PC-3 (cell line): ENCODE data around the gene LSP1. TPM values are rescaled to one million over a fixed set of nuclear protein-coding genes. Genes with fewer than 3 reads are reported as not detected.

Experiments used
- ATAC-seq: fragments of 200-7000 bp; cut with Tn5 transposase; 2 replicates; pipeline ENCODE4 v1.9.1; 2020; ENCODE audit warnings: mild to moderate bottlenecking, moderate library complexity
- BruUV-seq: library from RNA; stranded (reverse); fragments of 400-500 nt; replicated peaks from 2 replicates; lab custom pipeline; 2021; lab: Mats Ljungman, UMichigan
- CTCF ChIA-PET: fragments of 300-600 bp; sonication (Branson Sonifier 250); formaldehyde crosslinking; loops from one replicate; lab custom pipeline; 2022; ENCODE audit warnings: antibody characterized with exemption; lab: Charles Lee
- POLR2A ChIA-PET: fragments of 300-600 bp; sonication (Branson Sonifier 250); formaldehyde crosslinking; loops from one replicate; lab custom pipeline; 2022; ENCODE audit warnings: antibody characterized with exemption; ENCODE audit not compliant: unreplicated experiment; lab: Charles Lee
- DNase-seq: peaks from one replicate; pipeline ENCODE4 v3.0.0-alpha.2; 2015
- H2AFZ ChIP-seq: fragments of 300-600 bp; sonication (generic); 2 replicates; pipeline ENCODE4 v1.6.0; 2016; ENCODE audit warnings: antibody characterized with exemption, low read length
- H3F3A ChIP-seq: fragments of 300-600 bp; sonication (generic); one replicate; pipeline ENCODE4 v1.6.0; 2017; ENCODE audit warnings: antibody characterized with exemption, low read length, control low read depth, mild to moderate bottlenecking; ENCODE audit not compliant: unreplicated experiment
- H3K27ac ChIP-seq: fragments of 300-600 bp; sonication (generic); 2 replicates; pipeline ENCODE4 v1.5.1; 2016; ENCODE audit warnings: mild to moderate bottlenecking, low read length
- H3K27me3 ChIP-seq: fragments of 300-600 bp; sonication (generic); 2 replicates; pipeline ENCODE4 v1.6.1; 2016; ENCODE audit warnings: low read length, mixed read lengths
- H3K36me3 ChIP-seq: fragments of 300-600 bp; sonication (generic); 2 replicates; pipeline ENCODE4 v1.6.1; 2016; ENCODE audit warnings: low read depth, mixed run types, low read length, mixed read lengths
- H3K4me1 ChIP-seq: fragments of 300-600 bp; sonication (generic); 2 replicates; pipeline ENCODE4 v1.5.1; 2016; ENCODE audit warnings: low read length; ENCODE audit not compliant: insufficient read depth
- H3K4me2 ChIP-seq: fragments of 300-600 bp; sonication (generic); 2 replicates; pipeline ENCODE4 v1.6.0; 2016; ENCODE audit warnings: low read length
- H3K4me3 ChIP-seq: fragments of 300-600 bp; sonication (generic); 2 replicates; pipeline ENCODE4 v1.5.1; 2016; ENCODE audit warnings: mild to moderate bottlenecking, low read length, mixed read lengths
- H3K79me2 ChIP-seq: fragments of 300-600 bp; sonication (generic); 2 replicates; pipeline ENCODE4 v1.6.1; 2017; ENCODE audit warnings: low read length, mixed read lengths
- H3K9ac ChIP-seq: fragments of 300-600 bp; sonication (generic); 2 replicates; pipeline ENCODE4 v1.6.0; 2016; ENCODE audit warnings: mild to moderate bottlenecking, low read length
- H3K9me2 ChIP-seq: fragments of 300-600 bp; sonication (generic); replicated peaks from 2 replicates; pipeline ENCODE4 v1.6.1; 2016; ENCODE audit warnings: mixed run types, low read length, mixed read lengths
- H3K9me3 ChIP-seq: fragments of 300-600 bp; sonication (generic); 2 replicates; pipeline ENCODE4 v1.6.1; 2016; ENCODE audit warnings: low read length, mixed read lengths
- H4K20me1 ChIP-seq: fragments of 300-600 bp; sonication (generic); 2 replicates; pipeline ENCODE4 v1.6.1; 2016; ENCODE audit warnings: low read length, mixed read lengths
- CTCF ChIP-seq: fragments of 300-600 bp; sonication (generic); conservative IDR thresholded peaks from 2 replicates; pipeline ENCODE4 v1.5.1; 2017; ENCODE audit warnings: antibody characterized with exemption, low read depth, mild to moderate bottlenecking, low read length
- EZH2 ChIP-seq: fragments of 300-600 bp; sonication (generic); IDR thresholded peaks from one replicate; pipeline ENCODE4 v1.6.1; 2017; ENCODE audit warnings: antibody characterized with exemption, mild to moderate bottlenecking, low read length; ENCODE audit not compliant: unreplicated experiment
- EZH2phosphoT487 ChIP-seq: fragments of 300-600 bp; sonication (generic); IDR thresholded peaks from 2 replicates; pipeline ENCODE4 v1.6.1; 2018; ENCODE audit warnings: mild to moderate bottlenecking, antibody characterized with exemption, low read length, borderline replicate concordance
- intact Hi-C: fragments of 100-400 bp; cut with micrococcal nuclease; formaldehyde crosslinking; loops from 2 replicates; pipeline ENCODE4 v1.9.0; 2023
- total RNA-seq: library from RNA; depleted of rRNA; stranded (reverse); fragments of >200 nt; gene quantifications from 2 replicates; pipeline ENCODE4 v1.2.3, GENCODE V29; 2014

Gene LSP1
- total RNA-seq, 1 experiment from 2014 or later = not detected

- POLR2A ChIA-PET = no interaction called here
Measured at GRCh38 chr11:1913271-1914060, 60.6 kb downstream of the LSP1 start.

GRCh38 chr11:1915795-1916131, 62.9 kb downstream of the LSP1 start:
- ChIA-PET POLR2A (no interaction called here), CTCF (no interaction called here)
- H3K4me2 ChIP-seq = no peak overlapping the region
- H3K27me3 ChIP-seq = peaks cover 3% of the 10 kb centered on the region; the same call in 1 of the 2 replicates
- no peak for TF ChIP-seq CTCF
- TF ChIP-seq EZH2 = no peak
- TF ChIP-seq EZH2phosphoT487 = no peak
- no peak overlapping the region for H3K9ac ChIP-seq
- H3K9me3 ChIP-seq = no peaks in the 10 kb centered on the region
- H3K4me3 ChIP-seq = no peak overlapping the region
- no peaks in the 10 kb centered on the region for H3K9me2 ChIP-seq
- ATAC-seq (no peak), DNase-seq (no peak)
- no peaks in the 10 kb centered on the region for H3K4me1 ChIP-seq
- no peak overlapping the region for H3K27ac ChIP-seq
- H3K79me2 ChIP-seq = no peaks in the 10 kb centered on the region
- intact Hi-C loops = no loop called here
- no peaks in the 10 kb centered on the region for H3F3A ChIP-seq
- H2AFZ ChIP-seq = no peak overlapping the region
- H3K36me3 ChIP-seq = no peaks in the 10 kb centered on the region
- H4K20me1 ChIP-seq = no peaks in the 10 kb centered on the region
- BruUV-seq = no TSS peak

More at GRCh38 chr11:1913271-1914060, 60.6 kb downstream of the LSP1 start:
- Histone ChIP-seq H3K27ac (no peak overlapping the region), H3K9me2 (no peaks in the 10 kb centered on the region), H3K9ac (no peak overlapping the region), H3K79me2 (no peaks in the 10 kb centered on the region), H3K9me3 (no peaks in the 10 kb centered on the region), H3K27me3 (peaks cover 10% of the 10 kb centered on the region), H3K4me3 (no peak overlapping the region), H3K36me3 (no peaks in the 10 kb centered on the region), H3K4me2 (no peak overlapping the region), H3K4me1 (no peaks in the 10 kb centered on the region), H4K20me1 (no peaks in the 10 kb centered on the region), H3F3A (no peaks in the 10 kb centered on the region), H2AFZ (no peak overlapping the region)
- ATAC-seq (no peak), DNase-seq (no peak)
- intact Hi-C loops = no loop called here
- no TSS peak for BruUV-seq
- CTCF ChIA-PET = no interaction called here
- TF ChIP-seq CTCF (no peak), EZH2 (no peak), EZH2phosphoT487 (no peak)
